CD8-positive, alpha-beta memory T cell (primary cell): ENCODE data around the gene MSH6. TPM values are rescaled to one million over a fixed set of nuclear protein-coding genes. Genes with fewer than 3 reads are reported as not detected.

Experiments used
- CTCF ChIA-PET: fragments of 350-600 bp; sonication (Branson Sonifier 250); formaldehyde crosslinking; loops from one replicate; lab custom pipeline; 2021; ENCODE audit warnings: antibody characterized with exemption; lab: Charles Lee
- POLR2A ChIA-PET: fragments of 350-600 bp; sonication (Branson Sonifier 250); formaldehyde crosslinking; loops from one replicate; lab custom pipeline; 2021; ENCODE audit warnings: antibody characterized with exemption; lab: Charles Lee
- DNase-seq, 5 donors: peaks; one replicate each; pipeline versions ENCODE4 v3.0.0 to v3.0.0-alpha.2; 2020 to 2022; ENCODE audit warnings: mixed read lengths in 1 of 5
- H3K27ac ChIP-seq: one replicate; pipeline ENCODE4 v1.7.0; 2013; ENCODE audit warnings: low read depth, mild to moderate bottlenecking, low read length, moderate library complexity
- H3K27me3 ChIP-seq: 2 replicates; pipeline ENCODE4 v1.7.0; 2013; ENCODE audit warnings: low read length, mild to moderate bottlenecking; ENCODE audit not compliant: insufficient read depth, poor library complexity, severe bottlenecking
- H3K36me3 ChIP-seq: 2 replicates; pipeline ENCODE4 v1.7.0; 2013; ENCODE audit warnings: mild to moderate bottlenecking, low read length, moderate library complexity; ENCODE audit not compliant: insufficient read depth
- H3K4me1 ChIP-seq: 2 replicates; pipeline ENCODE4 v1.7.0; 2013; ENCODE audit warnings: mild to moderate bottlenecking, low read length, moderate library complexity; ENCODE audit not compliant: insufficient read depth
- H3K4me3 ChIP-seq: 2 replicates; pipeline ENCODE4 v1.7.0; 2013; ENCODE audit warnings: mild to moderate bottlenecking, low read length
- H3K9me3 ChIP-seq: 2 replicates; pipeline ENCODE4 v1.7.0; 2013; ENCODE audit warnings: mild to moderate bottlenecking, low read length
- H3K27ac Mint-ChIP-seq, 8 donors: one replicate each; pipeline ENCODE4 v1.8.0; 2020 to 2021; ENCODE audit warnings: mixed read lengths in 8 of 8, mild to moderate bottlenecking in 6 of 8, inconsistent platforms in 3 of 8, moderate library complexity in 3 of 8
- H3K27me3 Mint-ChIP-seq, 2 donors: one replicate each; pipeline ENCODE4 v1.8.0; 2020 to 2021; ENCODE audit warnings: mixed read lengths in 2 of 2, mild to moderate bottlenecking in 1 of 2, moderate library complexity in 1 of 2
- H3K36me3 Mint-ChIP-seq, 3 donors: one replicate each; pipeline ENCODE4 v1.8.0; 2020 to 2021; ENCODE audit warnings: mixed read lengths in 3 of 3, inconsistent platforms in 1 of 3, mild to moderate bottlenecking in 1 of 3
- H3K4me1 Mint-ChIP-seq, 3 donors: one replicate each; pipeline ENCODE4 v1.8.0; 2020 to 2021; ENCODE audit warnings: mixed read lengths in 3 of 3, inconsistent platforms in 1 of 3, mild to moderate bottlenecking in 1 of 3
- H3K4me3 Mint-ChIP-seq, 7 donors: one replicate each; pipeline ENCODE4 v1.8.0; 2020 to 2021; ENCODE audit warnings: mixed read lengths in 7 of 7, mild to moderate bottlenecking in 6 of 7, moderate library complexity in 4 of 7, inconsistent platforms in 2 of 7
- H3K9me3 Mint-ChIP-seq, 5 donors: one replicate each; pipeline ENCODE4 v1.8.0; 2020 to 2022; ENCODE audit warnings: mixed read lengths in 5 of 5, mild to moderate bottlenecking in 3 of 5, moderate library complexity in 2 of 5, inconsistent platforms in 1 of 5
- polyA plus RNA-seq: library from polyadenylated mRNA; unstranded; fragments of 300-500 nt; fragmentation: Illumina TruSeq; gene quantifications from one replicate; pipeline ENCODE4 v1.2.3, GENCODE V29; 2021
- total RNA-seq, 2 experiments: library from RNA; stranded (reverse); gene quantifications; one replicate each; pipeline ENCODE4 v1.2.3, GENCODE V29; 2021

MSH6 gene
- total and polyA plus RNA-seq, 3 experiments from 2014 or later, result 17.6 to 152 (median 142) TPM

- CTCF ChIA-PET, result interaction anchor here (0.7 to 1.4 kb wide), 4 partner anchors 19 to 284 kb away, joined by 3 to 4 read pairs (median 3); no protein-coding TSS in a partner anchor
- no peak overlapping the region for H3K27ac ChIP-seq
- Mint-ChIP-seq H3K9me3 (no peaks in the 10 kb centered on the region), H3K4me1 (peaks cover 0 to 2% (median 0%) of the 10 kb centered on the region in 3 donors), H3K36me3 (peaks cover 0 to 79% (median 4%) of the 10 kb centered on the region in 3 donors), H3K4me3 (no peak overlapping the region), H3K27me3 (no peaks in the 10 kb centered on the region), H3K27ac (peak overlapping the region in 1 of 8 donors; percentile 39)
- no peaks in the 10 kb centered on the region for H3K4me1 ChIP-seq
- no peak for DNase-seq
- no peak overlapping the region for H3K4me3 ChIP-seq
- no peaks in the 10 kb centered on the region for H3K27me3 ChIP-seq
- POLR2A ChIA-PET, result interaction anchor here (0.8 kb wide), 1 partner anchor 25 kb away, joined by 3 read pairs; no protein-coding TSS in a partner anchor
- H3K36me3 ChIP-seq, result peaks cover 45% of the 10 kb centered on the region
- no peaks in the 10 kb centered on the region for H3K9me3 ChIP-seq
These were observed 39.6 kb downstream of the MSH6 start for GRCh38 chr2:47822518-47822917.

- no peaks in the 10 kb centered on the region for H3K9me3 Mint-ChIP-seq
- CTCF ChIA-PET, result no interaction called here
- H3K36me3 Mint-ChIP-seq, result peaks cover 8 to 77% (median 10%) of the 10 kb centered on the region in 3 donors
- H3K9me3 ChIP-seq, result no peaks in the 10 kb centered on the region
- H3K27me3 Mint-ChIP-seq, result peaks cover 0 to 1% of the 10 kb centered on the region in 2 donors
- peaks cover under 1 to 6% (median 2%) of the 10 kb centered on the region in 3 donors for H3K4me1 Mint-ChIP-seq
- no peak overlapping the region for H3K27ac ChIP-seq
- H3K27ac Mint-ChIP-seq, result peak overlapping the region in 1 of 8 donors; percentile 46
- peaks cover 18% of the 10 kb centered on the region for H3K36me3 ChIP-seq
- no peak for DNase-seq
- no peaks in the 10 kb centered on the region for H3K27me3 ChIP-seq
- no peak overlapping the region for H3K4me3 Mint-ChIP-seq
- POLR2A ChIA-PET, result interaction anchor here (1.0 kb wide), 1 partner anchor 73 kb away, joined by 3 read pairs; no protein-coding TSS in a partner anchor
- no peaks in the 10 kb centered on the region for H3K4me1 ChIP-seq
- no peak overlapping the region for H3K4me3 ChIP-seq
These were observed 50.6 kb downstream of the MSH6 start for GRCh38 chr2:47833516-47833968.

GRCh38 chr2:47838249-47838648 lies 55.3 kb downstream of the MSH6 start:
- Mint-ChIP-seq H3K9me3 (no peaks in the 10 kb centered on the region), H3K27ac (peak overlapping the region in 2 of 8 donors; percentile 22 to 48), H3K4me1 (peaks cover 16 to 27% (median 22%) of the 10 kb centered on the region in 3 donors), H3K27me3 (peaks cover 0 to 1% of the 10 kb centered on the region in 2 donors), H3K36me3 (peaks cover 10 to 58% (median 12%) of the 10 kb centered on the region in 3 donors), H3K4me3 (no peak overlapping the region)
- H3K9me3 ChIP-seq, result no peaks in the 10 kb centered on the region
- CTCF ChIA-PET, result no interaction called here
- H3K27me3 ChIP-seq, result no peaks in the 10 kb centered on the region
- no peak overlapping the region for H3K27ac ChIP-seq
- POLR2A ChIA-PET, result interaction anchor here (0.6 kb wide), 1 partner anchor 11 kb away, joined by 4 read pairs; no protein-coding TSS in a partner anchor
- no peak for DNase-seq
- H3K4me3 ChIP-seq, result no peak overlapping the region
- peaks cover 18% of the 10 kb centered on the region for H3K36me3 ChIP-seq
- no peaks in the 10 kb centered on the region for H3K4me1 ChIP-seq

GRCh38 chr2:47838686-47839085 lies 55.7 kb downstream of the MSH6 start:
- peaks cover 0 to 1% of the 10 kb centered on the region in 2 donors for H3K27me3 Mint-ChIP-seq
- H3K36me3 ChIP-seq, result peaks cover 18% of the 10 kb centered on the region
- ChIA-PET POLR2A (no interaction called here), CTCF (no interaction called here)
- H3K27ac Mint-ChIP-seq, result peak overlapping the region in 3 of 8 donors; percentile 22 to 75 (median 48)
- DNase-seq, result no peak
- H3K4me1 Mint-ChIP-seq, result peaks cover 19 to 31% (median 26%) of the 10 kb centered on the region in 3 donors
- H3K36me3 Mint-ChIP-seq, result peaks cover 10 to 57% (median 12%) of the 10 kb centered on the region in 3 donors
- H3K9me3 ChIP-seq, result no peaks in the 10 kb centered on the region
- no peak overlapping the region for H3K27ac ChIP-seq
- H3K4me3 ChIP-seq, result no peak overlapping the region
- no peaks in the 10 kb centered on the region for H3K27me3 ChIP-seq
- no peaks in the 10 kb centered on the region for H3K4me1 ChIP-seq
- no peak overlapping the region for H3K4me3 Mint-ChIP-seq
- H3K9me3 Mint-ChIP-seq, result no peaks in the 10 kb centered on the region

GRCh38 chr2:47842846-47843245 lies 59.9 kb downstream of the MSH6 start:
- Histone ChIP-seq H3K27me3 (no peaks in the 10 kb centered on the region), H3K9me3 (no peaks in the 10 kb centered on the region), H3K27ac (no peak overlapping the region), H3K36me3 (peaks cover 5% of the 10 kb centered on the region), H3K4me3 (no peak overlapping the region), H3K4me1 (no peaks in the 10 kb centered on the region)
- peak overlapping the region in 3 of 8 donors; percentile 40 to 57 (median 43) for H3K27ac Mint-ChIP-seq
- peaks cover 30 to 58% (median 55%) of the 10 kb centered on the region in 3 donors for H3K4me1 Mint-ChIP-seq
- H3K27me3 Mint-ChIP-seq, result no peaks in the 10 kb centered on the region
- H3K36me3 Mint-ChIP-seq, result peaks cover 4 to 27% (median 6%) of the 10 kb centered on the region in 3 donors
- ChIA-PET POLR2A (no interaction called here), CTCF (interaction anchor here (0.8 to 1.5 kb wide), 4 partner anchors 20 to 577 kb away, joined by 3 read pairs; no protein-coding TSS in a partner anchor)
- no peak overlapping the region for H3K4me3 Mint-ChIP-seq
- DNase-seq, result no peak
- no peaks in the 10 kb centered on the region for H3K9me3 Mint-ChIP-seq

- H3K4me1 ChIP-seq, result no peaks in the 10 kb centered on the region
- peaks cover 3 to 26% (median 6%) of the 10 kb centered on the region in 3 donors for H3K36me3 Mint-ChIP-seq
- ChIA-PET POLR2A (no interaction called here), CTCF (interaction anchor here (1.1 kb wide), 1 partner anchor 28 kb away, joined by 3 read pairs; no protein-coding TSS in a partner anchor)
- no peaks in the 10 kb centered on the region for H3K9me3 Mint-ChIP-seq
- no peak for DNase-seq
- no peaks in the 10 kb centered on the region for H3K9me3 ChIP-seq
- H3K27ac Mint-ChIP-seq, result peak overlapping the region in 5 of 8 donors; percentile 36 to 71 (median 57)
- peaks cover 31 to 61% (median 59%) of the 10 kb centered on the region in 3 donors for H3K4me1 Mint-ChIP-seq
- H3K27me3 ChIP-seq, result no peaks in the 10 kb centered on the region
- H3K4me3 Mint-ChIP-seq, result no peak overlapping the region
- H3K27ac ChIP-seq, result no peak overlapping the region
- H3K36me3 ChIP-seq, result peaks cover 4% of the 10 kb centered on the region
- H3K27me3 Mint-ChIP-seq, result no peaks in the 10 kb centered on the region
- H3K4me3 ChIP-seq, result no peak overlapping the region
These were observed 60.5 kb downstream of the MSH6 start for GRCh38 chr2:47843407-47843806.

- Histone ChIP-seq H3K4me3 (no peak overlapping the region), H3K27me3 (no peaks in the 10 kb centered on the region), H3K27ac (no peak overlapping the region), H3K4me1 (no peaks in the 10 kb centered on the region), H3K9me3 (no peaks in the 10 kb centered on the region), H3K36me3 (no peaks in the 10 kb centered on the region)
- Mint-ChIP-seq H3K9me3 (no peaks in the 10 kb centered on the region), H3K27ac (peak overlapping the region in 7 of 8 donors; percentile 25 to 75 (median 46)), H3K4me1 (peaks cover 35 to 63% (median 59%) of the 10 kb centered on the region in 3 donors), H3K27me3 (no peaks in the 10 kb centered on the region), H3K36me3 (peaks cover 0 to 18% (median 1%) of the 10 kb centered on the region in 3 donors), H3K4me3 (no peak overlapping the region)
- CTCF ChIA-PET, result no interaction called here
- no peak for DNase-seq
- POLR2A ChIA-PET, result no interaction called here
These were observed 61.2 kb downstream of the MSH6 start for GRCh38 chr2:47844162-47844561.

GRCh38 chr2:47849368-47849767 lies 66.4 kb downstream of the MSH6 start:
- POLR2A ChIA-PET, result no interaction called here
- H3K36me3 ChIP-seq, result no peaks in the 10 kb centered on the region
- Mint-ChIP-seq H3K36me3 (peaks cover 0 to 12% (median 2%) of the 10 kb centered on the region in 3 donors), H3K9me3 (no peaks in the 10 kb centered on the region), H3K27ac (peak overlapping the region in 2 of 8 donors; percentile 3 to 24), H3K4me1 (peaks cover 53 to 74% (median 74%) of the 10 kb centered on the region in 3 donors), H3K4me3 (no peak overlapping the region), H3K27me3 (no peaks in the 10 kb centered on the region)
- no peak overlapping the region for H3K27ac ChIP-seq
- no peaks in the 10 kb centered on the region for H3K27me3 ChIP-seq
- no peak overlapping the region for H3K4me3 ChIP-seq
- CTCF ChIA-PET, result no interaction called here
- H3K4me1 ChIP-seq, result peaks cover 5% of the 10 kb centered on the region
- H3K9me3 ChIP-seq, result no peaks in the 10 kb centered on the region
- DNase-seq, result no peak
